Keratinocyte (primary cell): Measurements from ENCODE around the gene SLC38A8.

Experiments
- CTCF ChIP-seq, 3 experiments: IDR thresholded peaks in 1 of 3; conservative IDR thresholded peaks in 1 of 3; optimal IDR thresholded peaks in 1 of 3; 2 replicates in 2 of 3; 3 replicates in 1 of 3; pipeline versions ENCODE3 to v1.5.1; 2011; ENCODE audit warnings: low read length in 3 of 3, mild to moderate bottlenecking in 3 of 3, moderate library complexity in 2 of 3, control low read depth in 1 of 3, inconsistent platforms in 1 of 3; ENCODE audit not compliant: insufficient read depth in 2 of 3; ENCODE audit errors: extremely low read depth in 1 of 3
- EZH2 ChIP-seq: IDR thresholded peaks from one replicate; pipeline ENCODE4 v1.6.1; 2012; ENCODE audit warnings: inconsistent platforms, mild to moderate bottlenecking, low read length, moderate library complexity

- TF ChIP-seq CTCF (optimal IDR thresholded peaks at IDR 0.05 in 1 of 3, IDR thresholded peaks at IDR 0.05 in 1 of 3, conservative IDR thresholded peaks at IDR 0.05 in 1 of 3; ENCODE audit: extremely low read depth in 1 of 3, insufficient read depth in 2 of 3, low read length in 3 of 3) (peak; percentile 8 to 55 (median 31)), EZH2 (no peak)
Observed at GRCh38 chr16:84044118-84044488, 1.5 kb upstream of the SLC38A8 start.
